Naive B cell (primary cell): ENCODE measurements around the gene PRKCB. TPM values are rescaled to one million over a fixed set of nuclear protein-coding genes. Genes with fewer than 3 reads are reported as not detected.
"Not testable (repeated sequence)": the region's sequence is repeated elsewhere in the genome, so short reads cannot be mapped to it uniquely, and the experiment has no call there.

Source experiments
- ATAC-seq, 2 donors: fragments of 150-1000 bp; cut with Tn5 transposase; 2 replicates each; pipeline ENCODE4 v1.10.0; 2021; ENCODE audit warnings: low read depth in 2 of 2, mild to moderate bottlenecking in 2 of 2, moderate library complexity in 2 of 2
- DNase-seq: peaks from one replicate; pipeline ENCODE4 v3.0.0; 2022
- H3K27ac Mint-ChIP-seq, 6 donors: one replicate each; pipeline ENCODE4 v1.8.0; 2020 to 2022; ENCODE audit warnings: mild to moderate bottlenecking in 6 of 6, mixed read lengths in 6 of 6, moderate library complexity in 5 of 6, inconsistent platforms in 2 of 6
- H3K27me3 Mint-ChIP-seq, 3 donors: one replicate each; pipeline ENCODE4 v1.8.0; 2021 to 2022; ENCODE audit warnings: mixed read lengths in 3 of 3, mild to moderate bottlenecking in 1 of 3
- H3K36me3 Mint-ChIP-seq, 2 donors: one replicate each; pipeline ENCODE4 v1.8.0; 2020 to 2022; ENCODE audit warnings: mixed read lengths in 2 of 2, inconsistent platforms in 1 of 2, mild to moderate bottlenecking in 1 of 2
- H3K4me1 Mint-ChIP-seq, 3 donors: one replicate each; pipeline ENCODE4 v1.8.0; 2020 to 2022; ENCODE audit warnings: mixed read lengths in 3 of 3, inconsistent platforms in 1 of 3, mild to moderate bottlenecking in 1 of 3, moderate library complexity in 1 of 3
- H3K4me3 Mint-ChIP-seq, 8 donors: one replicate each; pipeline ENCODE4 v1.8.0; 2020 to 2022; ENCODE audit warnings: mild to moderate bottlenecking in 8 of 8, mixed read lengths in 8 of 8, moderate library complexity in 8 of 8, inconsistent platforms in 2 of 8
- H3K9me3 Mint-ChIP-seq, 7 donors: one replicate each; pipeline ENCODE4 v1.8.0; 2020 to 2022; ENCODE audit warnings: mixed read lengths in 7 of 7, mild to moderate bottlenecking in 5 of 7, inconsistent platforms in 2 of 7, moderate library complexity in 1 of 7
- polyA plus RNA-seq, 6 donors: library from polyadenylated mRNA; unstranded; fragments of 300-500 nt; fragmentation: Illumina TruSeq; gene quantifications; one replicate each; pipeline ENCODE4 v1.2.3, GENCODE V29; 2021; ENCODE audit warnings: low read depth in 6 of 6

The PRKCB gene
- polyA plus RNA-seq, 6 donors from 2014 or later: 213 to 344 (median 285) TPM

DNA sequence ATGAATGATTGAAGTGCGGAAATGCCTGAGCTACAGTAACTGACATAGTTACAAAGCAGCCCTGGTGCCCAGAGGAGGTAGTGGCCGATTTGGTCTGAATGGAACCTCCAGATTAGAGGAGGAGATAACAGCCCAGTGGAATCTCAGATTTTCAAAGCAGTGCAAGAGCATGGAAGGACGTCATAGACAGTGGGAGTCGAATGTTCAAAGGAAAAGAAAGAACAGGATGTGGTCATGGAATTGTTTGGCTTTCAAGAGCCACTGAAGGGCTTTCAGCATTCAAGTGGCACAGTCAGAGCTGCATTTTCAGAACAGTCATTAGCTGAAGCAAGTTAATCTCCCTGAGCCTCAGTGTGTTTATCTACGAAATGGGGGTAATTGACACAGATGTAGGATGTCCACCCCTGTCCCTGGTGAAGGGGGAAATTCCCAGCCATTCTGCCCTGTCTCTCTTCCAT is 315.7 kb downstream of the PRKCB start:
- Mint-ChIP-seq H3K9me3 (peaks cover 0 to 2% (median 0%) of the 10 kb centered on the region in 7 donors), H3K27ac (peak overlapping the region; percentile 21 to 94 (median 50)), H3K27me3 (no peaks in the 10 kb centered on the region), H3K4me3 (peak overlapping the region in 1 of 8 donors; percentile 73), H3K4me1 (peaks cover 34 to 49% (median 38%) of the 10 kb centered on the region in 3 donors), H3K36me3 (peaks cover 40 to 50% of the 10 kb centered on the region in 2 donors)
- DNase-seq: no peak
- ATAC-seq: no peak

DNA sequence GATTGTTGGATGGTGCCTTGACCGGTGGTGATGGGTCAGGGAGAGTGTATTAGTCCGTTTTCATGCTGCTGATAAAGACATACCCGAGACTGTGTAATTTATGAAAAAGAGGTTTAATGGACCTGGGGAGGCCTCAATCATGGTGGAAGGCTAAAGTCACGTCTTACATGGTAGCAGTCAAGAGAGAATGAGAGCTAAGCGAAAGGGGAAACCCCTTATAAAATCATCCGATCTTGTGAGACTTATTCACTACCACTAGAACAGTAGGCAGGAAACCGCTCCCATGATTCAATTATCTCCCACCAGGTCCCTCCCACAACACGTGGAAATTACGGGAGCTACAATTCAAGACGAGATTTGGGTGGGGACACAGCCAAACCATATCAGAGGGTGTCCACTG is 316.3 kb downstream of the PRKCB start:
- Mint-ChIP-seq H3K36me3 (peaks cover 46 to 55% of the 10 kb centered on the region in 2 donors), H3K4me1 (peaks cover 34 to 52% (median 38%) of the 10 kb centered on the region in 3 donors), H3K27ac (peak overlapping the region in 5 of 6 donors; percentile 20 to 90 (median 67))
- not testable (repeated sequence) for H3K4me3 Mint-ChIP-seq, ATAC-seq, H3K9me3 Mint-ChIP-seq, DNase-seq, H3K27me3 Mint-ChIP-seq

DNA sequence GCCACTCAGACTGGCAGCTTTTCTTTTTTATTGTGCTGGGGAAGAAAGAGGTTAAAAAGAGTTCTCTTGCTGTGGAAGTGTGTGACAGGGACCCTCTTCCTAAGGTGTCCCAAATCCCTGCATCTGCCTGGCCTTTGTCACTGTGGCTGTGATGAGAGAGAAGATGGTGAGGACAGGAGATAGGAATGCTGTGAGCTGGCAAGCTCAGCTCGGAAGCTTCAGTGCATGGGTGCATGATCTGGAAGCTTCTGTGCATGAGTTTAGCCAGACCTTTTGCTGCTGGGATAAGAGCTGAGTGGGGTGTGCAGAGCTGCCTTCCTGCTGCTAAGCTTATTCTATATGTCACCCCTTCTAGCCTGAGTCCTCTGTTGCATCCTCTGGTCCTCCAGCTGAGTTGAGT is 317.0 kb downstream of the PRKCB start:
- peaks cover 51 to 52% of the 10 kb centered on the region in 2 donors for H3K36me3 Mint-ChIP-seq

DNA sequence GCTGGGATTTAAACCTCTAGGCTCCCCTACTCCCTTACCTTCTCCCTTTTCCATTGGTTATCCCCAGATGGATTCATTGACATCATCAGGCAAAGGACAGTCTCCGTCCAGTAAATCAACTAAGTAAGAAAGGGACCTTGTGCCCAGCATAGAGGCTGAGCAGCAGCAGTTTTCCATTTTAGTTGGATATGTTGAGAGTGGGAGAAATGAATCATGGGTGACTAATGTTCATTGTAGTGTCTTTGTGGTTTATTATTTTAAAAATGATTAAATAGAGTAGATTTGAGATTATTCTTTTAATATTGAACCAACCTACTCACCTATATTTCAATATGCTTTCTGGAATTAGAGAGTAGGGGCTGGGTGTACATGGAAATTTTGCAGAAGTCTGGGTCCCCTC is 321.0 kb downstream of the PRKCB start:
- DNase-seq (no peak), ATAC-seq (no peak)
- Mint-ChIP-seq H3K36me3 (peaks cover 39 to 61% of the 10 kb centered on the region in 2 donors), H3K4me3 (no peak overlapping the region), H3K27ac (peak overlapping the region in 4 of 6 donors; percentile 26 to 51 (median 46)), H3K9me3 (no peaks in the 10 kb centered on the region), H3K27me3 (no peaks in the 10 kb centered on the region), H3K4me1 (peaks cover 15 to 40% (median 24%) of the 10 kb centered on the region in 3 donors)

More for the DNA sequence above, 317.0 kb downstream of the PRKCB start:
- DNase-seq: no peak
- Mint-ChIP-seq H3K4me1 (peaks cover 34 to 57% (median 38%) of the 10 kb centered on the region in 3 donors), H3K4me3 (peak overlapping the region in 1 of 8 donors; percentile 25), H3K9me3 (peaks cover 0 to 2% (median 0%) of the 10 kb centered on the region in 7 donors), H3K27ac (peak overlapping the region in 3 of 6 donors; percentile 15 to 74 (median 67)), H3K27me3 (no peaks in the 10 kb centered on the region)
- no peak for ATAC-seq

DNA sequence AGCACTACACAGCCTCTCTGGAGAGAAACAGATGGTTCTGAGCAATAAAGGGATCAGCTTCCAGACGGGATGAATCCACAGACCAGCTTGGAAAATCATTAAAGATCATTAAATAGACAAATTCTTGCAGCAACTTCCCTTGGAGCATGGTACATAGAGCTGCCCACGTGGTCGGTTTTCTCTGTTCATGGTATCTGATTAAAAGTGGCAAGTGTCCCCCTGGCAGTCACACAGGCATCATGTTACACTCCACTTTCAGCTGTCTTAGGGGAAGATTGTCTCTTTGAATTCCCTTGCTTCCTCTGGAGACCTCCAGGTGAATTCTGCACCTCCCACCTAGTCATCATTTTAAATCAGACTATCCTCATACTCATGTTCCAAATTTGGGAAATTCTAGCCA is 328.2 kb downstream of the PRKCB start:
- Mint-ChIP-seq H3K36me3 (peaks cover 16 to 20% of the 10 kb centered on the region in 2 donors), H3K4me1 (peaks cover 13 to 16% (median 14%) of the 10 kb centered on the region in 3 donors), H3K27me3 (no peaks in the 10 kb centered on the region), H3K4me3 (no peak overlapping the region), H3K27ac (peak overlapping the region in 1 of 6 donors; percentile 66), H3K9me3 (no peaks in the 10 kb centered on the region)
- DNase-seq (no peak), ATAC-seq (no peak)

DNA sequence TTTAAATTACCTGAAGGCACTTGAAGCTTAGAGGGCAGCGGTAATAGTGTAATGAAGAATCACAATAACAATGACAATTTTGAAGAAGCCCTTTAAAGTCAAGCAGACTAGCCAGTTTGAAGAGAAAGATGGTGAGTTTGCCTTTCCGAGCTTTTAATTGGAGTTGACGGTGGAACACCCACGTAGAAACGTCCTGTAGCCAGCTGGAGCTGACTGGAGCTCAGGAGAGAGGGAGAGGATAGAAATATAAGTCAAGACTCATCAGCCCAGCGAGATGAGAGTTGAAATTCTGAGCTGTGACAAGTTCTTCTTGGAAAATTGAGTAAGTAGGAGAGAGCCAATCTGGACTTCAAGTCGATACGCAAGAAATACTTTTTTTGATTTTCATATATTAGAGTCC is 328.6 kb downstream of the PRKCB start:
- H3K27me3 Mint-ChIP-seq: no peaks in the 10 kb centered on the region
- ATAC-seq (no peak), DNase-seq (no peak)
- H3K4me1 Mint-ChIP-seq: peaks cover 11 to 13% (median 12%) of the 10 kb centered on the region in 3 donors
- peaks cover 18 to 20% of the 10 kb centered on the region in 2 donors for H3K36me3 Mint-ChIP-seq
- H3K27ac Mint-ChIP-seq: peak overlapping the region in 2 of 6 donors; percentile 50 to 66
- no peak overlapping the region for H3K4me3 Mint-ChIP-seq
- no peaks in the 10 kb centered on the region for H3K9me3 Mint-ChIP-seq

DNA sequence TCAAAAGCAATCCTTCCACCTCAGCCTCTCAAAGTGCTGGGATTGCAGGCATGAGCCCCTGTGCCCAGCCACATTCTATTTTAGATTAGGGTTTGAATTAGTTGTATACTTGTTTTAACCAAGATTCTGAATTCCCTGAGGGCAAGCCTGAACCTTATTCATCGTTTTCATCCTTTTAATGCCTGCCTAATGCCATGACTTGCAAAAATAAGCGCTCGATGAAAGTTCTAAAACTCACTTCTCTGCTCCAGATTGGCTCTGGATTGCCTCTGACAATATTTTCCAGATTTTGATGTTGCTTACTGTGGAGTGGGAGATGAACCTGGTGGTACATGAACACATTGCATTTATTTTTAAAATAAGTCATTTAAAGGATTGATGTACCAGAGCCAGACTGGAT is 329.5 kb downstream of the PRKCB start:
- Mint-ChIP-seq H3K36me3 (peaks cover 20 to 21% of the 10 kb centered on the region in 2 donors), H3K4me1 (peaks cover 11 to 13% (median 12%) of the 10 kb centered on the region in 3 donors), H3K9me3 (no peaks in the 10 kb centered on the region), H3K27me3 (no peaks in the 10 kb centered on the region), H3K4me3 (no peak overlapping the region), H3K27ac (peak overlapping the region in 3 of 6 donors; percentile 4 to 26 (median 7))
- no peak for DNase-seq
- ATAC-seq: no peak

DNA sequence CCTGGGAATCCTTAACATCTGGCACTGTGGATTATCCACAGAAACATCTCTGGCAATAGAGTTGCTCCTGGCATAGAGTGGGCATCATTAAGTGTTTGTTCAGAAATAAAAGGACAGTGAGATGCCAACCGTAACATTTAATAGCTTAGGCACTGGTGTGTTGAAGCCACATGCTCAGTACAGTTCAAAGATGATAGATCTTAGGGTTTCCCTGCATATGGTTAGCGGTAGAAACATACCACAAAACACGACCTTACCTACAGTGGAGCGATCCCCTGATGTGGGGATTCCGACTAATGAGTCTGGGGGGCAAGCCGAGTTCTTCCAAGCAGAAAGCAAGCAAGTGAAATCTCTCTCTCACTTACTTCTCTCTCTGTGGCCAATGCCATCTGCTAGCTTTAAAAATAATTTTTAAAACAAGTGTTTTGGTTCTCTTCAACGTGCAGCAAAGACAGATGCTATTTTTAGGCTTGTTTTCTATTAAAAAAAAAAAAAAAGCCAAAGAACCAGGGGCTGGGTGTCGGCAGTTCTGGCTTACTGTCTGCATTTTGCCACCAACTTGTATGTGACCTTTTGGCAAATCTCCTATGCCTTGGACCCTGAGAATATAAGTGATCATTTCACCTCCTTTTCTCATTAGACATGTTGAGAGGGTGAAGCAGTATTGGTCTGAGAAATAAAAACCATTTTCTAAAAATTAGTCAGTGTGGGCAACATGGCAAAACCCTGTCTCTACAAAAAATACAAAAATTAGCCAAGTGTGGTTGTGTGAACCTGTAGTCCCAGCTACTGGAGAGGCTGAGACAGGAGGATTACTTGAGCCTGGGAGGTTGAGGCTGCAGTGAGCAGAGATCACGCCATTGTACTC is 331.1 kb downstream of the PRKCB start:
- peak overlapping the region in 5 of 6 donors; percentile 56 to 84 (median 65) for H3K27ac Mint-ChIP-seq
- H3K4me3 Mint-ChIP-seq: no peak overlapping the region
- DNase-seq: no peak
- peaks cover 6 to 8% (median 7%) of the 10 kb centered on the region in 3 donors for H3K4me1 Mint-ChIP-seq
- H3K36me3 Mint-ChIP-seq: peaks cover 14 to 19% of the 10 kb centered on the region in 2 donors
- ATAC-seq: no peak
- no peaks in the 10 kb centered on the region for H3K27me3 Mint-ChIP-seq
- no peaks in the 10 kb centered on the region for H3K9me3 Mint-ChIP-seq

DNA sequence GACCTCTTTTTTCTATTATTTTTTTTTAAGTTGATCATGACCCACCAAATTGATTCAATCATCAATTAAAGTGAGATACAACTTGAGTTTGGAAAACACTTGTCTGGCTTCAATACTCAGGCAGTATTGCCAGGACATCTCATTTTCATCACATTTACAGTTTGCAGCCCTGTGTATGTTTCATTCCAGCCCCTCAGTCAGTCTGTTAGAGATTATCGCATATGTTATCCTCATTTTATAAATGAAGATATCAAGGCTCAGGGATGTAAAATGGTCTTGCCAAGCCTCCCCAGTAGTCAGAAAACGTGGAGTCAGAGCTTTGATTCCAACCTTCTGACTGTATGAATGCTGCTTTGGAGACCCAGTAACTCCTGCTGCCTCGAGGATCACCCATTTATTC is 333.1 kb downstream of the PRKCB start:
- Mint-ChIP-seq H3K36me3 (peaks cover 23 to 29% of the 10 kb centered on the region in 2 donors), H3K4me3 (no peak overlapping the region), H3K4me1 (peaks cover 4 to 8% (median 7%) of the 10 kb centered on the region in 3 donors), H3K9me3 (no peaks in the 10 kb centered on the region), H3K27me3 (no peaks in the 10 kb centered on the region), H3K27ac (peak overlapping the region in 1 of 6 donors; percentile 75)
- DNase-seq (no peak), ATAC-seq (no peak)

DNA sequence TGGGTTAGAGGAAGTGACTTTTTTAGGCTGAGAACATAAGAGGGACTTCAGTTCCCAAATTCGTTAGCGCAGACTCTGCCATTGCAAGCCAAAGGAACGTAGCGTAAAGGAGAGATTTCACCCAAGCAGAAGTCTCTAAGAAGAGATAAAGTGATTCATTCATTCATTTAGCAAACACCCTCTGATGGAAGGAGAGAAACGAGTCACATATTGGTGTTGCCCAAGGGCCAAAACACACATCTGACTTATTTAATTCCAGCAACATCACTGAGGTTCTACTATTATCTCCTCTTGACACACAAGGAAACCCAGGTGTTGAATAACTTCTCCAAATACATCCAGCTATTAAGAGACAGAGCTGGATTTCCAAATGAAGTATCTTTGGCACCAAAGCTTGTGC is 334.6 kb downstream of the PRKCB start:
- no peak for ATAC-seq

DNA sequence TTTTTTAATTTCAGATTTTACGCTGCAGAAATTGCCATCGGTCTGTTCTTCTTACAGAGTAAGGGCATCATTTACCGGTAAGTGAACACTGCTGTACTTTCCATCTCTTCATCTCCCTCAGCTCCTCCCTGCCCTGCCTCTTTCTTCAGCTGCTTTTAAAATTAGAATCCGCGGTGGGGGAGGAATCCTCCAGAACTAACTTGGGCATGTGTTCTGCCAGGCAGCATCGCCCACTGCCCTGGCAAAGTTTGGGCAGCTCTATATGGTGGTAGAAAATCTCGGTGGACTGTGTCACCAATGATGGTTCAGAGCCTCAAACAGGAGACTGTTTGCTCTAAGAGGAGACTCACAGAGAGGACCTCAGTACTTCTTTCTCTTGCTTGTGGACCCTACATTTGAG is 338.7 kb downstream of the PRKCB start:
- no peaks in the 10 kb centered on the region for H3K27me3 Mint-ChIP-seq
- no peaks in the 10 kb centered on the region for H3K9me3 Mint-ChIP-seq
- H3K36me3 Mint-ChIP-seq: peaks cover 38 to 47% of the 10 kb centered on the region in 2 donors
- peaks cover 0 to 7% (median 0%) of the 10 kb centered on the region in 3 donors for H3K4me1 Mint-ChIP-seq
- no peak for ATAC-seq
- peak overlapping the region in 2 of 6 donors; percentile 26 to 67 for H3K27ac Mint-ChIP-seq
- no peak overlapping the region for H3K4me3 Mint-ChIP-seq
- DNase-seq: no peak

More for the DNA sequence above, 334.6 kb downstream of the PRKCB start:
- no peak for DNase-seq
- Mint-ChIP-seq H3K9me3 (no peaks in the 10 kb centered on the region), H3K4me3 (no peak overlapping the region), H3K27ac (peak overlapping the region in 3 of 6 donors; percentile 35 to 94 (median 81)), H3K4me1 (peaks cover 4 to 8% (median 7%) of the 10 kb centered on the region in 3 donors), H3K27me3 (no peaks in the 10 kb centered on the region), H3K36me3 (peaks cover 36 to 39% of the 10 kb centered on the region in 2 donors)

DNA sequence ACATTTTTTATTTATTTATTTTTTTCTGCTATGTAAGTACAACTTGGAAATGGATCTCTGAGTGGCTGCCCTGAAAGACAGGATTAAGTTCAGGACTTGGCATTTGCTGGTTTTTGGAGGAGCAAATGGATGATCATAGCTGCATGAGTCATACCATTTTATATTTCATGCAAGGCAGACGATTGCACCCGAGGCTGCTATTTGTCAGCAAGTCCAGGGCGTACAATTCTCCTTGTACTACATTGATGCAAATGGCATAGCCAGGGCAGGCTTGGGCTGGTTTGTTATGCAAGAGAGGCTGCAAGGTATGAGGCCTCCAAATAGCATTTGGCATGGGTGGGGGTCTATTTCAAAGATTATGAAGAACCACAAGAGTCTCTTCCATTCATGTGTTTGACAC is 339.2 kb downstream of the PRKCB start:
- peak overlapping the region in 1 of 6 donors; percentile 28 for H3K27ac Mint-ChIP-seq
- DNase-seq: no peak
- H3K4me1 Mint-ChIP-seq: peaks cover 0 to 7% (median 0%) of the 10 kb centered on the region in 3 donors
- H3K4me3 Mint-ChIP-seq: peak overlapping the region in 1 of 8 donors; percentile 15
- H3K36me3 Mint-ChIP-seq: peaks cover 35 to 47% of the 10 kb centered on the region in 2 donors
- H3K27me3 Mint-ChIP-seq: no peaks in the 10 kb centered on the region
- ATAC-seq: no peak
- H3K9me3 Mint-ChIP-seq: no peaks in the 10 kb centered on the region

DNA sequence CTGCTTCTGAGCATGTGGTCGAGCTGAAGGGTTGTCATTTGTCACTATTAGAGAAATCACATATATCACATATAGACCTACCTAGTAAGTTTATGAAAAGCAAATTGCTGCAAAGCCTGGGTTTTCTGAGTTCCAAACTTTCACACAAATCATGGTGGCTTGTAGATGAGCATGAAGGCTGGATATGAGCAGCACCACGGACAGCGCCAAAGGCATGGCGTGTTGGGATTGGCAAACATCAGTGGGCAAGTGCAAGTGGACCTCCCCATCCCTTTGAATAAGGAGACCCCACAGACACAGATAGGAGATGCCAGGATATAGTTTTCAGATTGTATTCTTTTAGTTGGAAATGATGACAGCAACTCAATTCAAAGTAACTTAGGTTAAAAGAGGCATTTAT is 342.7 kb downstream of the PRKCB start:
- no peak overlapping the region for H3K4me3 Mint-ChIP-seq
- H3K27ac Mint-ChIP-seq: peak overlapping the region in 1 of 6 donors; percentile 50
- peaks cover 39 to 40% of the 10 kb centered on the region in 2 donors for H3K36me3 Mint-ChIP-seq
- H3K9me3 Mint-ChIP-seq: no peaks in the 10 kb centered on the region
- no peak for DNase-seq
- no peak for ATAC-seq
- H3K4me1 Mint-ChIP-seq: peaks cover 0 to 1% (median 0%) of the 10 kb centered on the region in 3 donors
- H3K27me3 Mint-ChIP-seq: no peaks in the 10 kb centered on the region
